ENCODE results near the gene EVL. TPM values are rescaled to one million over a fixed set of nuclear protein-coding genes. Genes with fewer than 3 reads are reported as not detected.
A peak's percentile ranks its signal among the peaks of the same experiment; 100 is the strongest.

EVL gene
- total and polyA plus RNA-seq, 10 of the 15 experiments (the other 5 are each of a cell fraction or from before 2014, with no cell fraction given) = 11.9 to 341 (median 89.8) TPM

DNA sequence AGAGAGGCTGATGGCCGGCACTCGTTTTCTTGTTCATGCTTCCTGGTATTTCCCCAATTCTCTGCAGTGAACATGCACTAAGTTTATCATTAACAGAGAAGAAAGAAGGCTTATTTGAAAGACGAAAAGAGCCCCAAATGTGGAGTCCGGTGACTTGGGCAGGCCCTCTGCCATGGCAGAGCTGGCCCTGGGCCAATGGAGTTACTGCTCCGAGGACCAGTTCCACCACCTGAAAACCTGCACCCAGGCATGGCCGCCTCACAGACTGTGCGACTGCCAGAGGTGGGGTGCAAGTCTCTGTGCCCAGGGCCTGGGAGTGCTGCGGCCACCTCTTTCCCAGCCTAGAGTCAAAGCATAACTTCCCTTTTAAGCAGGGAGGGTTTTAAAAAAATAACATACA lies 69.4 kb downstream of the EVL start (continued):
- TF ChIP-seq RELA (IDR thresholded peaks at IDR 0.05; ENCODE audit: borderline replicate concordance, partially characterized antibody) (no peak), RBBP5 (conservative IDR thresholded peaks at IDR 0.05) (no peak), HDAC2 (IDR thresholded peaks at IDR 0.05) (no peak), CBX5 (IDR thresholded peaks at IDR 0.05; ENCODE audit: low read depth) (no peak), ZNF274 (IDR thresholded peaks at IDR 0.05; ENCODE audit: insufficient read depth, insufficient read length) (no peak), KLF5 (IDR thresholded peaks at IDR 0.05; ENCODE audit: partially characterized antibody) (no peak), CHD1 (IDR thresholded peaks at IDR 0.05; ENCODE audit: low read depth, low read length) (no peak)

- Histone ChIP-seq H3K79me2 (ENCODE audit: control insufficient read depth, insufficient read depth, low read length) (no peaks in the 10 kb centered on the region), H3K4me2 (ENCODE audit: control insufficient read depth, insufficient read depth) (no peak overlapping the region), H3K9me3 (replicated peaks; ENCODE audit: control insufficient read depth, insufficient read depth, low read length) (no peaks in the 10 kb centered on the region), H4K20me1 (ENCODE audit: control insufficient read depth, insufficient read depth) (no peaks in the 10 kb centered on the region), H3K9ac (ENCODE audit: control insufficient read depth, insufficient read depth, low read length) (no peak overlapping the region), H3K4me3 (no peak overlapping the region), H3K36me3 (ENCODE audit: control insufficient read depth in 2 of 2, insufficient read depth in 2 of 2, low read length in 1 of 2) (peaks cover 32 to 38% of the 10 kb centered on the region in 2 experiments), H3K27me3 (replicated peaks in 1 of 2; ENCODE audit: control insufficient read depth in 2 of 2, insufficient read depth in 2 of 2, low read length in 1 of 2) (no peaks in the 10 kb centered on the region), H2AFZ (ENCODE audit: control insufficient read depth, low read depth, low read length) (no peak overlapping the region), H3K4me1 (ENCODE audit: control insufficient read depth, insufficient read depth, low read length) (no peaks in the 10 kb centered on the region), H3K27ac (ENCODE audit: control insufficient read depth, insufficient read depth) (no peak overlapping the region)
- TF ChIP-seq RB1 (IDR thresholded peaks at IDR 0.05; ENCODE audit: borderline replicate concordance) (no peak), POLR2A (IDR thresholded peaks at IDR 0.05; ENCODE audit: low read depth, low read length) (0 out of 2 replicates have a peak, but pooled peaks have one; percentile 32), BCL3 (IDR thresholded peaks at IDR 0.05; ENCODE audit: borderline replicate concordance, insufficient read depth, low read depth, low read length, poor library complexity, severe bottlenecking) (no peak), MTA3 (IDR thresholded peaks at IDR 0.05; ENCODE audit: borderline replicate concordance, low read length) (no peak)
- no TSS peak for BruUV-seq (replicated peaks)
- intact Hi-C loops (cut with micrococcal nuclease; ENCODE audit: unreplicated experiment) (no loop called here), in situ Hi-C loops (cut with MboI) (no loop called here)
- CTCF ChIA-PET = no interaction called here
- 91% methylated on average over 8 of the region's 9 CpGs for WGBS (ENCODE audit: insufficient coverage, insufficient replicate concordance, low lambda C conversion rate, missing lambda C conversion rate)
- DNase-seq (ENCODE audit: low read depth, low spot score) (no peak), FAIRE-seq (no peak), ATAC-seq (no peak)
- SMC1A ChIA-PET (ENCODE audit: uncharacterized antibody, unreplicated experiment) = no interaction called here
- POLR2A ChIA-PET = no interaction called here
- RAD21 ChIA-PET (ENCODE audit: unreplicated experiment) = no interaction called here
Observed at GRCh38 chr14:100135073-100135472, 69.9 kb downstream of the EVL start.

Data from GM12878 (cell line).